Body of pancreas (tissue), 4 donors: ENCODE results near the gene GBGT1. TPM values are rescaled to one million over a fixed set of nuclear protein-coding genes. Genes with fewer than 3 reads are reported as not detected.

Source experiments
- ATAC-seq: fragments of 150-250 bp; one replicate; pipeline ENCODE4 v1.9.1; 2016
- DNase-seq, 4 donors: peaks; one replicate each; pipeline ENCODE4 v3.0.0-alpha.2; 2019
- H3K27ac ChIP-seq, 4 donors: fragments of 200-600 bp; sonication (generic); 1 replicate in 3 of 4; 2 replicates in 1 of 4; pipeline versions ENCODE4 v1.5.1 to v1.6.1; 2016 to 2019; ENCODE audit warnings: mild to moderate bottlenecking in 1 of 4, mixed read lengths in 1 of 4, moderate library complexity in 1 of 4
- H3K27me3 ChIP-seq, 2 donors: fragments of 200-600 bp; sonication (generic); one replicate each; pipeline ENCODE4 v1.6.0; 2016; ENCODE audit warnings: mild to moderate bottlenecking in 1 of 2
- H3K36me3 ChIP-seq, 2 donors: fragments of 200-600 bp; sonication (generic); replicated peaks in 1 of 2; 2 replicates each; pipeline ENCODE4 v1.5.1; 2016; ENCODE audit warnings: low read depth in 2 of 2; ENCODE audit not compliant: insufficient read depth in 1 of 2
- H3K4me1 ChIP-seq: fragments of 200-600 bp; sonication (generic); one replicate; pipeline ENCODE4 v1.6.0; 2016
- H3K4me3 ChIP-seq, 2 donors: fragments of 200-600 bp; sonication (generic); 1 replicate in 1 of 2; 2 replicates in 1 of 2; pipeline ENCODE4 v1.5.1; 2016 to 2019
- H3K9me3 ChIP-seq, 3 donors: fragments of 200-600 bp; sonication (generic); 1 replicate in 2 of 3; 2 replicates in 1 of 3; pipeline ENCODE4 v1.5.1; 2016
- CTCF ChIP-seq, 7 experiments: fragments of 450-650 bp in 4 of 7; fragments of 200-600 bp in 3 of 7; sonication (generic) in 3 of 7; IDR thresholded peaks; one replicate each; pipeline ENCODE4 v1.5.1; 2016 to 2019; ENCODE audit warnings: antibody characterized with exemption in 7 of 7
- POLR2A ChIP-seq, 3 donors: fragments of 450-650 bp; IDR thresholded peaks; one replicate each; pipeline ENCODE4 v1.6.1; 2016; ENCODE audit warnings: antibody characterized with exemption in 3 of 3, mild to moderate bottlenecking in 2 of 3
- WGBS, 2 donors: methylation state at CpG; one replicate each; pipeline ENCODE4 v1.1.5; 2017; 5-methylcytosine and 5-hydroxymethylcytosine counted together
- intact Hi-C: fragments of 100-400 bp; cut with DNase I; formaldehyde crosslinking; loops from one replicate; pipeline ENCODE4 v1.15.1; 2023
- total RNA-seq, 2 donors: library from RNA; depleted of rRNA; stranded (reverse); fragments of >200 nt; gene quantifications; one replicate each; pipeline ENCODE4 v1.1.0, GENCODE V29; 2016

The GBGT1 gene
- total RNA-seq, 2 donors from 2014 or later, result 5.4 to 9.2 TPM

GRCh38 chr9:133113163-133113948 lies 50.4 kb downstream of the GBGT1 start:
- Histone ChIP-seq H3K4me1 (peaks cover 58% of the 10 kb centered on the region), H3K4me3 (no peak overlapping the region), H3K27ac (peak overlapping the region; percentile 52 to 69 (median 60)), H3K27me3 (no peaks in the 10 kb centered on the region), H3K36me3 (peaks cover 0 to 12% of the 10 kb centered on the region in 2 donors), H3K9me3 (no peaks in the 10 kb centered on the region)
- 62 to 74% methylated on average over 11 to 19 of the region's 19 CpGs for WGBS, 2 donors
- TF ChIP-seq POLR2A (IDR thresholded peaks at IDR 0.05) (no peak), CTCF (IDR thresholded peaks at IDR 0.05) (no peak)
- no peak for ATAC-seq
- peak in 2 of 4 donors; percentile 36 to 64 for DNase-seq
- intact Hi-C loops, result no loop called here

GRCh38 chr9:133112663-133113026 lies 51.1 kb downstream of the GBGT1 start:
- no peak overlapping the region for H3K4me3 ChIP-seq

GRCh38 chr9:133111808-133112662 lies 51.7 kb downstream of the GBGT1 start:
- DNase-seq (no peak), ATAC-seq (no peak)
- intact Hi-C loops, result no loop called here
- TF ChIP-seq POLR2A (IDR thresholded peaks at IDR 0.05) (no peak), CTCF (IDR thresholded peaks at IDR 0.05) (no peak)
- Histone ChIP-seq H3K4me1 (peaks cover 45% of the 10 kb centered on the region), H3K36me3 (peaks cover 10 to 22% of the 10 kb centered on the region in 2 donors), H3K27ac (peak overlapping the region in 3 of 4 donors; percentile 16 to 69 (median 69)), H3K27me3 (no peaks in the 10 kb centered on the region), H3K9me3 (no peaks in the 10 kb centered on the region), H3K4me3 (no peak overlapping the region)
- 77 to 83% methylated on average over 5 to 30 of the region's 30 CpGs for WGBS, 2 donors

More at GRCh38 chr9:133112663-133113026, 51.1 kb downstream of the GBGT1 start:
- intact Hi-C loops, result no loop called here
- Histone ChIP-seq H3K4me1 (peaks cover 51% of the 10 kb centered on the region), H3K36me3 (peaks cover 4 to 18% of the 10 kb centered on the region in 2 donors), H3K27me3 (no peaks in the 10 kb centered on the region), H3K27ac (peak overlapping the region; percentile 16 to 69 (median 60)), H3K9me3 (no peaks in the 10 kb centered on the region)
- 65 to 78% methylated on average over 4 to 6 of the region's 7 CpGs for WGBS, 2 donors
- peak in 1 of 3 donors; percentile 7 for TF ChIP-seq POLR2A (IDR thresholded peaks at IDR 0.05)
- TF ChIP-seq CTCF (IDR thresholded peaks at IDR 0.05), result no peak
- ATAC-seq (no peak), DNase-seq (peak in 2 of 4 donors; percentile 39 to 81)

GRCh38 chr9:133109931-133110650 lies 53.6 kb downstream of the GBGT1 start:
- DNase-seq (peak in 1 of 4 donors; percentile 9), ATAC-seq (no peak)
- Histone ChIP-seq H3K27me3 (no peaks in the 10 kb centered on the region), H3K27ac (no peak overlapping the region), H3K4me3 (no peak overlapping the region), H3K36me3 (peaks cover 19 to 28% of the 10 kb centered on the region in 2 donors), H3K9me3 (no peaks in the 10 kb centered on the region), H3K4me1 (peaks cover 29% of the 10 kb centered on the region)
- WGBS, 2 donors, result 85 to 91% methylated on average over 15 to 18 of the region's 18 CpGs
- intact Hi-C loops, result no loop called here
- no peak for TF ChIP-seq POLR2A (IDR thresholded peaks at IDR 0.05)
- TF ChIP-seq CTCF (IDR thresholded peaks at IDR 0.05), result no peak
